Right renal pelvis (tissue), 4 donors: Measurements from ENCODE around the gene EFCAB6. TPM values are rescaled to one million over a fixed set of nuclear protein-coding genes. Genes with fewer than 3 reads are reported as not detected.

Source experiments
- DNase-seq, 4 donors: peaks; one replicate each; pipeline ENCODE4 v3.0.0-alpha.2; 2013; ENCODE audit warnings: low read depth in 4 of 4, low spot score in 3 of 4, missing footprints in 1 of 4
- polyA plus RNA-seq, 4 donors: library from polyadenylated mRNA; unstranded; fragments of 120-200 nt; gene quantifications; one replicate each; pipeline ENCODE4 v1.2.1, GENCODE V29; 2013; ENCODE audit not compliant: insufficient read length in 4 of 4

The EFCAB6 gene
- polyA plus RNA-seq, 4 donors = 4.4 to 5.4 (median 4.9) TPM

DNA sequence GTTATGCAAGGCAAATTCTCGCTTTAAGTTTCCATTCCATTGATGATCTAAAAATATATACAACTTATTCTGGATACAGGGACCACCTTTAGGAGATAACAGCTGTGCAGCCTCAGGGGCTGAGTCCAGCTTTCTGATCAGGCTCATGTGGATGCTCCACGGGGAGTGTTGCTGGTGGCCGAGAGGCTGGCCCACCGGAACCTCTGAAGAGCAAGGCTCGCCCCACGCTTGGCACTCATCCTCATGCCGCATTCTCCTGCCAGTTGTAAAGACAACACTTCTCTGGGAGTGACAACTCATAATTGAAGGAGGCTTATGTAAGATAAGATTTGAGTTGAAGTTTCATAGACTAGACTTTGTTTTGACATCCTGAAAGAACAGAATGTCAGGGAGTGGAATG lies 276.8 kb downstream of the EFCAB6 start:
- no peak for DNase-seq

DNA sequence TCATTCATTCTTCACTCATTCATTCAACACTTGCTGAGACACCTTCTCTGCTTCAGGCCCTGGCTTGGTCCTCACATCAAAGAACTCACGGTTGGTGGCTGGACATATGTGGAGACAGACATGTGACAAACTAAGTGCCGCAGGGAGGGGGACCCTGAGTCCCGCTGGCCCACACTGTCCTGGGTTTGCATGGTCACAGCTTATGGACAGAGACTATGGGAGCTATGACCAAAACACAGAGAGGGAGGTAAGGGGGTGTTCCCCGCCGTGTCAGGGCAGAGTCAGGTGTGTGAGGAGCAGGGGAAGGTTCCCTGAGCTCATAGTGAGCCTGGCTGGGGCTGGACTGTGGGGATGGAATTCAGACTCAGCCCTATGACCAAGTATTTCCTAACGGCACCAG lies 277.2 kb downstream of the EFCAB6 start:
- no peak for DNase-seq

DNA sequence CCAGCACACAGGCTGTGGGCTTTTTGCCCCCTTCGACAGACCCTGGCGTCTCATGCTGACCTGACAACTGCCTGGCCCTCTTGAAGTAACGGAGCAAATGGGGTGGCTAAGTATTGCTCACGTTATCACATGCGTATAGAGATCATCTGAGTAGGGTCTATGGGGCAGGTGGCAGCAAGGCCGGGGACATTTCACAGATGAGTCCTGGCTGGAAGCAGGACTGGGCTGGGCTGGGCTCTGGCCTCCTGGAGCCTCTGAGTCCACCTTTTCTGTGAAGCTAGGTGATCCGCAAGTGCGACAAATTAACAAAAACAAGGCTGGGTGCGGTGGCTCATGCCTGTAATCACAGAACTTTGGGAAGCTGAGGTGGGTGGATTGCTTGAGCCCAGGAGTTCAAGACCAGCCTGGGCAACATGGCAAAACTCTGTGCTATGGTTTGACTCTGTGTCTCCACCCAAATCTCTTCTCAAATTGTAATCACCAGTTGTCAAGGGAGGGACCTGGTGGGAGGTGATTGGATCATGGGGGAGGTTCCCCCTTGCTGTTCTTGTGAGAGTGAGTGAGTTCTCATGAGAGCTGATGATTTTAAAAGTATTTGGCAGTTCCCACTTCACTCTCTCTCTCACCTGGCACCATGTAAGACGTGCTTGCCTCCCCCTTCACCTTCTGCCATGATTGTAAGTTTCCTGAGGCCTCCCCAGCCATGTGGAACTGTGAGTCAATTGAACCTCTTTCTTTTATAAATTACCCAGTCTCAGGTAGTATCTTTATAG lies 278.3 kb downstream of the EFCAB6 start:
- DNase-seq = no peak

DNA sequence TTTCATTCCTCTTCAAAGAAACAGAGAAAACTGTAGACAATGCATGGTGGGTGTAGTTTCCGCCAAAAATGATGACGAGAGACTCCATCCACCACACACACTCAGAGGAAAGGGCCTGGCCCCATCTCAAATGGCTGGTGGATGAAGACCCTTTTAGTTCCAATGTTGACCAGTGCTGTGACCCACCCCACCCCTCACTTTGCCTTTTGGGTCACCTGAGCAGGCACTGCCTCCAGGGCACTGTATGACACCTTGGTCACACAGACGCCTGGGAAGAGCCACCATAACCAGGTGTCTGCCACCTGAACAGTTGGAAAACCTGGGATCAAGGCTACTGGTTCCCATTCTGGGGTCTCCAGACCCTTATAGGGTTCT lies 279.0 kb downstream of the EFCAB6 start:
- no peak for DNase-seq

DNA sequence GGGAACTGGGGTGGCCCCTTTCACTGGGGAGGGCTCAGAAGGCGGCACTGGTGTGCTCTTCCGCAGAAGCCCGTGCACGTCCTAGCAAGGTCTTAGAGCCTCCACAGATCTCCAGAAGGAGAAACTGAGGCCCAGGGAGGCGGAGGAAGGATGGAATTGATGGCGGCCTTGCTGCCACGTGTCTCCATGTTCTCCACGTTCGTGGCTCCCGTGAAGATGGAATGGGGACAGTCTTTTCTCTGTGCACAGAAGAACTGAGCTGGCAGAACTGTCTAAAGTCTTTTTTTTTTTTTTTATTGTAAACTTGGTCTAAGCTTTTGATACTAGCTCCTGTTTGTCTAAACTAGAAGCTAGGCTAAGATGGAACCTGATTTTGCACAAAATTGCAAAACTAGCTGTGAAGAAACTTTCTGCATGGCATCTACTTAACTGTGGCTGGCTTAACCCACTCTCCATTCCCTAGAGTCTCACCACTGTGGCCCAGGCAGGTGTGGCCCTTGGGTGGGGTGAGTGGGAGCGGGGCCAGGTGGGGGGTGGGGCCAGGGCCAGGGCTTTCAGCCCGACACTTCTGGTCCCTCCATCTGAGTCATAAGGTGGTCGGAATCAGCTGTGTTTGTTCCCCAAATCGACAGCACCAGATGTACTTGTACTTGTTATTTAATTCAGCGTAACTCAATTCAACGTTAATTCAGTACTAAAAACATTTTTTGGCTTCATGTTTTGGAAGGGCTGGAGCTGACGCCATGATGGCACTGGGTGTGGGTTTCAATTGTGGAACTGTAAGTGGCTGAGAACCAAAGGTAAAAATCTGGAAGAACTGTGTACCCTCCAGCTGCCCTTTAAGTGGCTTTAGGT lies 279.6 kb downstream of the EFCAB6 start:
- DNase-seq = no peak

DNA sequence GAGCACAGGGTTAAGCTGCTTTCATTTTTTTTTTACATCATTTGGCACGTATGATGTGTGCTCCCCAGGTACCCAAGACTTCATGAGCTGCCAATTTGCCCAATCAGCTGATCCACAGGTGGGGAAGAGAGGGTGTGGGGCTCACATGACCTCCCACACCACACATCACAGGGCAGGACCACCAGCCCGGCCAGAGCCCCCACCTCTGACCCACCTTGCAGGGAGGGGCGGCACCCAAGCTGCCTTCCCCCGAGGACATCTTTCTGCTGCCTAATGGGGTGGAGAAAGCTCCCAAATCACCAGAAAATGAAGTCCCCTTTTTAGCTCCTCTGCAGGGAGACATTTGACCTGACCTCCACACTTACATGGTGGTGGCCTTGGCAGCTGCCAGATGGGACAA lies 280.5 kb downstream of the EFCAB6 start:
- DNase-seq = no peak

DNA sequence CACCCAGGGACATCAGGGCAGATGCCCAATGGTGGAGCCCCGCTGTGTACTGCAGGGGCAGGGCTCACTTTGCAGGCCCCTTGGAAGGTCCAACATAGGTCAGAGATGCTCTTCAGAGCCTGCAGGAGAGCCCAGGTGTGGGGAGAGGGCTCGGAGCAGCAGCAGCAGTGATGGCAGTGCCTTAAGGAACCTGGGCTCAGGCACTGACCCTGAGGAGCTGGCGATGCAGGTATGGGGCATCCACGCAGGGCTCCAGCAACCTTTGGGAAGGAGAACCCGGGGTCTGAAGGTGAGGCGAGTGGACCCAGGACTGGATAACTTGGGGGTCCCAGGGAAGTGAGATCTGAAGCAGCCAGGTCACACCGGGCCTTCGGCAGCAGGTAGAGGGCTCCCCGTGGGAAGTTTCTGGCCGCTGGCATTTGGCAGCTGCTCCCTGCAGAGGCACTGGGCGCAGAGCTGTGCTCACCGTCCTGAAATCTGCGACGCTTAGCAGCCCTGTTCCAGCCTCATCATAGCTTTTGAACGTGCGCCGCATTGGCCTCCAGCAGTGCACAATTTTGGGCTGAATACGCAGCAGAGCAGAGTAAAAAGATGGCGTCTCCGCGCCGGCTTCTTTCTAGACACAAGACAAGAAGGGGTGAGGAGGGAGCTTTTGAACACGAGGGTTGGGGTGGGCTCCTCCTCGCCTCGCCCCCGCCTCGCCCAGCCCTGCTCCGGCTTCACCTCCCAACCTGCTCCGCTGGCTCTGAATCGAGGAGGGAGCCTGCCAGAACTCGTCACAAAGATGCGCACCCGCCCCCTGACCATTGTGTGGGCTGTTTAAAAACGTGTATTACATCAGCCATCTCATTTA lies 281.5 kb downstream of the EFCAB6 start:
- no peak for DNase-seq

DNA sequence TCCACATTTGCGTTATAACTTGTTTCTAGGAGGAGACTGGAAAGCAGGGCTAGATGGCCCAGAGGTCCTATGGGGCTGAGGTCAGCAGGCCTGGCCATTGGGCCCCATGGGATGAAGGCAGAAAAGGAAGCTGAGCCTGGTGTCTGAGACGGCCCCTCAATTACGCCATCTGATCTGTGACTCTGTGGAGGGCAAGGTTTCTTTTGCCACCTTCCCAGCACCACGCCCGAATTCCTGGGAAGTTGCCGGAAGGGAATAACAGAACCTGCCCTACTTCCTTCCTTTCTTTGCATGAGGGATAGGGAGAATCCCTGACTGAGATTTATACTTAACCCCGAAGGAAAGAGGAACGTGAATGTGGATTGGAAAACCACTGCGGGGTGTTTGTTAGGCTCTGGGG lies 282.2 kb downstream of the EFCAB6 start:
- DNase-seq = no peak

DNA sequence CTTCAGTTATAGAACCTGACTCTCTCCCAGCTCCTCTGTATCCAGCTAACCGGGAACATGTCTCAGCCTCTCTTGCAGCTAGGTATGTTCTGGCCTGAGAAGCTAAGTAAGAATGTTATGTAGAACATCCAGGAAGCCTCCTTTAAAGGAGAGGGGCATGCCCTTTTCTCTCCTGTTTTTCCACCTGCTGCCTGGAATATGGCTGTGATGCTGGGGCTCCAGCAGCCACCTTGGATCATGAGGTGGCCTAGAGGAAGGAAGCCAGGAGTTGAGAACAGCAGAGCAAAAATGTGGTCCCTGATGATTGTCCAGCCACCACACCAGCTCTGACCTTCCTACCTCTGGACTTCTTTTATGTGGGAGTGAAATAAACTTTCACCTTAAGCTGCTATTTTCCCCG lies 282.6 kb downstream of the EFCAB6 start:
- DNase-seq = no peak

DNA sequence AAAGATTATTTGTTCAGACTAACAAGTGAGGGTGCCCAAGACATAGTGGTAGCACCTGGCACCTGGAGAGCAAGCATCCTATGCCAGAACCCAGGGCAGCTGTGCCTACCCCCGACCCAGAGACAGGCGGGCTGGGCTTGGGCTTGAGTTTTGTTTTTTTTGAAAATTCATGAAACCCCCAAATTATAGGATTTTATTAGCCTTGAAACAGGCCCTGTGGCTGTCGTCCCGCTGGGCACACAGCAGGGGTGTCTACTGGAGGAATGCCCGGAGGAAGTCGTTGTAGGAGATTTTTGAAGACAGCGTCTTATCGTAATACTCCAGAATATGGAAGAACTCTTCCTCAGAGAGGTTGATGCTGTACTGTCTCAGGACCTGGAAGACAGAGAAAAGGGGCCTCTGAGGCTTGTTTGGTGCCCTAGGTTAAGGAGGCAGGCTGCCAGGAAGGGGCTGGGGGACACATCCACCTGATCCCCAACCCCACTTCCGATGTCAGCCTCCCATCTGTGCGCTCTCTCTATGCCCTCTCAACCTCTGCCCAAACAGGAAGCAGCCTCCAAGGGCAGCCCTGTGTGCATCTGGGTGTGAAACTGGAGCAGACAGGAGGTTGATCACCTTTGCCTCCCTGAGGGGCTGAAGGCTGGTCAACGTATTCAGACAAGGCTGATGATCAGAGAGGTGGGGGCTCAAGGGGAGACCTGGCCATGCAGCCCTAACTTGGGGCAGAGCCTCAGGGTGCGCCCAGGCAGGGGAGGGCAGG lies 283.3 kb downstream of the EFCAB6 start:
- no peak for DNase-seq

DNA sequence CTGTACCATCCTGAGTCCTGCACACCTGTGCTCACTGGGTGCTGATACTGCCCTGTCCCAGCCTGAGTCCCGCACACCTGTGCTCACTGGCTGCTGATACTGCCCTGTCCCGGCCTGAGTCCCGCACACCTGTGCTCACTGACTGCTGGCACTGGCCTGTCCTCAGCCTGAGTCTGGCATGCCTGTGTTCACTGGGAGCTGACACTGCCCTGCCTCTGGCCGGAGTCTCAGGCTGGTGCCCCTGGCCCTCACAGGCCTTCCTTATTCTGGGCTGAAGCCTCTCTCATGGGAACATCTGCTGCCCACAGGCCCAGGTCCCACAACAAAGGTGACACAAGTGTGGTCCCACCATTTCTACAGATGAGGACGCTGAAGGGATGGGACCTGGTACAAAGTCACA lies 285.2 kb downstream of the EFCAB6 start:
- no peak for DNase-seq

DNA sequence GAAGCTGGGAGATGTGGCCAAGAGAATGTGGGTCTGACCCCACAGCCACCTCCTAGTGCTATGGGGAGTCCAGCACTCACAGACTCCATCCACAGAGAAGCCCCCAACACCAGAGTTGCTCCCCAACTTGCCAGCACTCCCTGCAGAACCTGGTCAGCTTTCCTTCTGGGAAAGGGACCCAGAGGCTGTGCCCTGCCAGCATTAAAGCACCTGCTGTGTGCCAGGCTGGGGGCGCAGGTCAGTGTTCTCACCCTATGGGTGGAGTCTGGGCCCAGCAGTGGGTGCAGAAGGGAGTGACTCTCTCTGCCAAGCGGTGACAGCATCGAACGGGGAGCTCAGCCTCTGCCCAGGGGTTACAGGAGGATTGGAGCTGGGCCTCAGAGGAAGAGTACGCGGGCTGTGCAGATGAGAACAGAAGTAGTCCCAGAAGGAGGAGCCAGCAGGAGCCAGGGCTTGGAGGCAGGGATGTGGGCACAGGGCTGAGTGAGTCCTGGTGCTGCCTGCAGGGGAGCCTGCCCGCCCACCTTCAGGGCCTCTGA lies 285.9 kb downstream of the EFCAB6 start:
- no peak for DNase-seq

DNA sequence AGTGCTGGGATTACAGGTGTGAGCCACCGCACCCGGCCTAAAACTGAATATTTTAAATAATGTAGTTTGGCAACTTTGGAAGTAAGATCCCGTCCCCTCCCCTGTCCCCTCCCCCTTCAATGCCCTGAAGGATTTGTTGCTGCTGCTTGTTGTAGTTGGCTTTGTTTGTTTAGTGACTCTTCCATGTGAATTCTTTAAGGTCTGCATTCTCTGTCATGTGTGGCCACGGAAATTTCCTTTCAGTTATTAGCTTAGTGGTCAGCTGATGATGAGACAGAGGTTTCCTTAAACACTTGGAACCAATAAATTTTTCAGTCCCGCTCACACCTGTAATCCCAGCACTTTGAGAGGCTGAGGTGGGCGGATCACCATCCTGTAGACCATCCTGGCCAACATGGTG lies 290.4 kb downstream of the EFCAB6 start:
- no peak for DNase-seq

DNA sequence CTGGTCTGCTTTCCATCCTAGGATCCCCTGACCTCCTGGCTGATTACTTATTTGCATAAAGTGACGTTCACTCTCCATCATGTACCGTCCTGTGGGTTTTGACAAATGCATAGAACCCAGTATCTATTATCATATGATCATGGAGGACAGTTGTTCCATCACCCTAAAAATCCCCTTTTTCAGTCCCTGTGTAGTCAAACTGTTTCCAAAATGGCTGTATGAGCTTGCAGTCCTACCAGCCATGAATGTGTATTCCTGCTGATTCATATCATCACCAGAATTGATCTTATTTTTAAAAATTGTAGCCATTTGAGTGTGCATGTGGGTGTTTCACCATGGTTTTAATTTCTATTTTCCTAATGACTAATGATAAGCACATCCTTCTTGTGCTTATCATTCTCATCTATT lies 291.5 kb downstream of the EFCAB6 start:
- no peak for DNase-seq

DNA sequence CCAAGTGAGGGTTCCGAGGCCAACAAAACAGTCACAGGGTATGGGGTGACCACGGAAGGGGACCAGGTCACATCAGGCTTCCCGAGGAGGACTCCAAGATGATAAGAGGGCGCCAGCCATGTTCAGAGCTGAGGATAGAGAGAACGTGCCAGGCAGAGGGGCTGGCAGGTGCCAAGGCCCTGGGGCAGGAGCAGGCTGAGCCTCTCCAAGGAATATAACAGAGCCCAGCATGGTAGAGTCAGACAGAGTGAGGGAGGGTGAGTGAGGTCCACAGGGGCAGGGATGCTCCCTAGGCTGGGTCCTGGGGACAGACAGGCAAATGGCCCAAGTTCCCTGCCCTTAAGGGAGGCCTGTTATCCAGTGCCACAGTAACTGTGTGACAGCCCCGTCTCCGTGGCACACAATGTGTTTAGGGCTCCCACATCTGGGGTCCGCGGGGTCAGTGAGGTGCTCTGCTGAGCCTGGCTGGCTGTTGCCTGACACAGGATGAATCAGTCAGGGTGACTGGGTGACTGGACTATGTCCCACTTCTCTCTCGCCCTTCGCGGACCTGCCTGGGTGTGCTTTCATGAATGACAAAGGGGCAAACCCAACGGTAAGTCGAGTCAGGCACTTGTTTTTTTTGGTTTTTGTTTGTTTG lies 295.0 kb downstream of the EFCAB6 start:
- no peak for DNase-seq

DNA sequence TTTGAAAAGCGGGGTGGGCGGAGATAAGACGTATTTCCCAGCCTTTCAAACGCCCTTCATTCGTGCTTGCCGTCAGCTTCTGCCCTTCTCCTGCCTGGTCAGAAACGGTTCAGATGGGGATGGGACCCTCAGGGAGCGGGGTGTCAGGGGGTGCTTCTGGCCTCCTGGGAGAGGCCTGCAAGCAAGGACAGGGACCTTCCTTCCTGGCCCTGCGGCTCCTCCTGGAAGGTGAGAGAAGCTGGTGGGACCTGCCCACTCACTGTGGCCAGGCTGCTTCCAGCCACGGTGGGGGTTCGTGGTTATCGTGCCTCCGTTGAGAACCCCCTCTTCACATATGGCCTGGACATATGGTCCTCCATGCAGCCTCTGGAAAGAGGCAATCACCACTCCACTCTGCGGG lies 295.7 kb downstream of the EFCAB6 start:
- no peak for DNase-seq

DNA sequence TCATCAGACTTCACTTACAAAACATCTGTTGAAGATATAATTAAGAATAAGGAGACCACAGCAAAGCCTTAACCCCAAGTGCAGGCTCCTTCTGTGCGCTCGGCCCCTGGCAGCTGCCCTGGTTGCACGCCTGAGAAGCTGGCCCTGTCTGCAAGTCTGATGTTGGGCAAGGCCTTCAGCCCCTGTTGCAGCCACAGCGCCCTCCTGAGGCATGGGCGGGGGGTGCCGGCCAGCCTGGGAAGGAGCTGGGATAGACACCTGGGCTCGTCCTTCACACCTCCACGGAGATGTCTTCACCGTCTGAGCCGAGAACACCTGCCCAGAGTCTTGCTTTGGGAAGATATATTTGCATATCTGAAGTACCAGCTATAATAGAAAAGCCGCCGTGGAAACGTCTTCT lies 296.2 kb downstream of the EFCAB6 start:
- DNase-seq = no peak

DNA sequence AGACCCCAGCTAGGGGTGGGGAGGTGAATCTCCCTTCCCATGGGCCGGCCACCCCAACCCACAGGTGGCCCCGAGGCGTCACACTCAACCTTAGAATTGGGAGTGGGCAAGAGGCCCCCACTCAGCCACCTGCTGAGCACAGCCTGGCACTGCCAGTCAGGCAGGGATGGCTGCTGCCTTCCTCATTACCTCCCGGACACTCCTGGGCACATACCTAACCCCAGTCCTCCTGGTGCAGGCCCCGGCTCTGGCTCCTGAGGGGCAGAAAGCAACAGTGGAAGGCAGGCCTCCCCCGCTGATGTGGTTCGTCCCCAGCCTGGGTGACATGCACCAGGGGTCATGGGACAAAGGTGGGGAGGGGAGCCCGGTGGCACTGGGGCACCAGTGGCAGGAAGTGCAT lies 296.7 kb downstream of the EFCAB6 start:
- DNase-seq = no peak

DNA sequence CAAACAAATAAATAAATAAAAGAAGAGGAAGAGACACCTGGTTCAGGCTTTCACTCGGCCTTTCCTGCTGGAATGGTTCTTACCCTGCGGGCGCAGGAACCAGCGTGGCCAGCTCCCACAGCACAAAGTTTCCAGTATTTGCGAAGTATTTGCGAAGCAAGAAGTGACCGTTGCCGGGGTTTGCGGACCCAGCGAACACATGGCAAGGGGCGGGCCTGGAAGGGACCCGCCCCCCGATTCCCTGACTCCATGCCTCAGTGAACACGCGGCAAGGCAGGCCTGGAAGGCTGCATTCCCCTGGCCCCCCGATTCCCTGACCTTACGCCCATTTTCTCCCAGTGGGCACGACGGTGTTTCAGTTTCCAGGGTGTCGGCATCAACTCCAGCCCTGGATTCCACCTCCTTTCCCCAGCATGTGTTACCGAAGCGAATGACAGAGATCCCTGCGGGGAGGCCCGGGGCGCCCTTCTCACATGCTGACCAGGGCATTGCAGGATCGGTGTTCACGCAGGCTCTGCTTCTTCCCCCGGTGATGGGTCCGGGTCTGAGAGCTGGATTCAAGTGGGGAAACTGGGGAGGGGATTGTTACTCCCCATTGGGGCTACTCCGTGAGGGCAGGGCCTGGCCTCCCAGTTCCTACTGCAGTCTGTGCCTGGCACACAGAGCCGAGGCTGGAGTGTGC lies 297.5 kb downstream of the EFCAB6 start:
- no peak for DNase-seq
